Suprapubic skin (tissue), 4 donors: ENCODE results near the gene ADGRA1.

ENCODE experiments used
- CTCF ChIP-seq, 2 donors: fragments of 200-600 bp in 1 of 2; fragments of 450-650 bp in 1 of 2; sonication (generic) in 1 of 2; IDR thresholded peaks; one replicate each; pipeline ENCODE4 v1.5.1; 2016 to 2019; ENCODE audit warnings: antibody characterized with exemption in 2 of 2, mild to moderate bottlenecking in 1 of 2, moderate library complexity in 1 of 2
- EP300 ChIP-seq: sonication (generic); formaldehyde crosslinking; IDR thresholded peaks from one replicate; pipeline ENCODE4 v1.6.1; 2017; ENCODE audit warnings: antibody characterized with exemption
- POLR2A ChIP-seq, 2 donors: fragments of 450-650 bp; IDR thresholded peaks; one replicate each; pipeline ENCODE4 v1.6.1; 2017; ENCODE audit warnings: antibody characterized with exemption in 2 of 2, mild to moderate bottlenecking in 2 of 2, moderate library complexity in 2 of 2
- POLR2AphosphoS5 ChIP-seq, 3 donors: sonication (generic); formaldehyde crosslinking; IDR thresholded peaks; one replicate each; pipeline ENCODE4 v1.6.1; 2017; ENCODE audit warnings: antibody characterized with exemption in 3 of 3

DNA sequence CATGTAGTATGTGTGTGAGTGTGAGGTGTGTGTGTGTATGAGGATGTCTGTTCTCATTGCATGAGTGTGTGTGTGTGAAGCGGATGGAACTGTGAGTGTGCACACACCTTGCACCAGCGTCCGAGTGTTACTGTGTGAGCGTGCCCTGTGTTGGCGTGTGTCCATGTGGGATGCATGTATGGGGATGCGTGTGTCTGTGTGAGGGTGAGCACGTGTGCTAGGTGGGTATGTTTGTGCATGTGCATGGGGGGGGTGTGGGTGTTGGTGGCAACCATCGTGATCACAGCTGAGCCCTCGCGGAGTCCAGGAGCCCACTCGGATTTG lies 78.7 kb downstream of the ADGRA1 start:
- TF ChIP-seq EP300 (no peak), CTCF (IDR thresholded peaks at IDR 0.05) (no peak), POLR2A (IDR thresholded peaks at IDR 0.05) (no peak), POLR2AphosphoS5 (IDR thresholded peaks at IDR 0.05) (no peak)
